HUDEP-2 (cell line): Measurements from ENCODE around the gene PITPNC1.
"Not testable (repeated sequence)": the region's sequence is repeated elsewhere in the genome, so short reads cannot be mapped to it uniquely, and the experiment has no call there.

Experiments
- DNase-seq, 76 experiments: peaks; one replicate each; lab custom pipeline; 2025; ENCODE audit not compliant: unreplicated experiment in 76 of 76; lab: John Stamatoyannopoulos, UW

The PITPNC1 gene

GRCh38 chr17:67452681-67453554, 75.8 kb downstream of the PITPNC1 start:
- DNase-seq = no peak

- no peak for DNase-seq
These were observed 79.0 kb downstream of the PITPNC1 start for GRCh38 chr17:67456103-67456502.

- no peak for DNase-seq
These were observed 79.8 kb downstream of the PITPNC1 start for GRCh38 chr17:67456889-67457288.

- no peak for DNase-seq
These were observed 81.1 kb downstream of the PITPNC1 start for GRCh38 chr17:67458203-67458602.

GRCh38 chr17:67459985-67460384, 82.9 kb downstream of the PITPNC1 start:
- DNase-seq = no peak

- no peak for DNase-seq
These were observed 84.2 kb downstream of the PITPNC1 start for GRCh38 chr17:67461228-67461780.

GRCh38 chr17:67461876-67462275, 84.8 kb downstream of the PITPNC1 start:
- DNase-seq = no peak

GRCh38 chr17:67466251-67466796, 89.2 kb downstream of the PITPNC1 start:
- DNase-seq = no peak

GRCh38 chr17:67467500-67468455, 90.7 kb downstream of the PITPNC1 start:
- DNase-seq = no peak

- no peak for DNase-seq
These were observed 92.3 kb downstream of the PITPNC1 start for GRCh38 chr17:67469208-67469980.

- DNase-seq = no peak
These were observed 93.1 kb downstream of the PITPNC1 start for GRCh38 chr17:67470163-67470562.

GRCh38 chr17:67471118-67471517, 94.0 kb downstream of the PITPNC1 start:
- DNase-seq = no peak

- not testable (repeated sequence) for DNase-seq
These were observed 95.5 kb downstream of the PITPNC1 start for GRCh38 chr17:67472606-67473005.

- DNase-seq = no peak
These were observed 97.1 kb downstream of the PITPNC1 start for GRCh38 chr17:67474081-67474661.

- DNase-seq = peak in 61 of 76 experiments; percentile 6 to 69 (median 35)
These were observed 98.3 kb downstream of the PITPNC1 start for GRCh38 chr17:67475161-67475937.

- no peak for DNase-seq
These were observed 99.8 kb downstream of the PITPNC1 start for GRCh38 chr17:67476787-67477335.

- DNase-seq = no peak
These were observed 100.6 kb downstream of the PITPNC1 start for GRCh38 chr17:67477687-67478086.

- DNase-seq = no peak
These were observed 101.4 kb downstream of the PITPNC1 start for GRCh38 chr17:67478401-67479041.
